Vagina (tissue), 2 donors: Measurements from ENCODE around the gene CSF3R.

ENCODE experiments used
- POLR2A ChIP-seq, 2 donors: fragments of 450-650 bp; IDR thresholded peaks; one replicate each; pipeline ENCODE4 v1.6.1; 2017; ENCODE audit warnings: antibody characterized with exemption in 2 of 2, mild to moderate bottlenecking in 2 of 2, moderate library complexity in 2 of 2
- POLR2AphosphoS5 ChIP-seq, 2 donors: sonication (generic); formaldehyde crosslinking; IDR thresholded peaks; one replicate each; pipeline ENCODE4 v1.9.0; 2017; ENCODE audit warnings: antibody characterized with exemption in 2 of 2, mild to moderate bottlenecking in 2 of 2, low read depth in 1 of 2; ENCODE audit not compliant: insufficient read depth in 1 of 2
- TF ChIP-seq, protein P1 (sequence below), 3 experiments: fragments of 450-650 bp in 2 of 3; fragments of 200-600 bp in 1 of 3; sonication (generic) in 1 of 3; IDR thresholded peaks; one replicate each; pipeline ENCODE4 v1.5.1; 2017 to 2019; ENCODE audit warnings: antibody characterized with exemption in 3 of 3, mild to moderate bottlenecking in 2 of 3, moderate library complexity in 2 of 3

DNA sequence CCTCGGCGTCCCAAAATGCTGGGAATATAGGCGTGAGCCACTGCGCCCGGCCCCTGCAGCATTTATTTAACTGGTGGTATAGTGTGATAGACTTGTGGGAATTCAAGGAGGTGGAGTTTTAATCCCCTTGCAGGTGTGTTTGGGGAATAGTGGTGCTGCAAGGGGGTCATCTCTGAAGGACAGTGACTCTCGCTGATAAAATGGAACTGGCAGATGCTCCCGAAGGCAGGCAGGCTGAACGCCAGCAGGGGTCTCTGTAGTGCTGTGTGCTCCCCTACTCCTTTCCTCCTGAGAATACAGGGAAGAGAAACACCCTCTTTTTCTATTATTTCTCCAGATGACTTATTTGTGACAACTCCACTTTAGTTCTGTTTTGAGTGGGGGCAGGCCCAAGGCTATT lies 36.4 kb downstream of the CSF3R start:
- TF ChIP-seq, protein P1, sequence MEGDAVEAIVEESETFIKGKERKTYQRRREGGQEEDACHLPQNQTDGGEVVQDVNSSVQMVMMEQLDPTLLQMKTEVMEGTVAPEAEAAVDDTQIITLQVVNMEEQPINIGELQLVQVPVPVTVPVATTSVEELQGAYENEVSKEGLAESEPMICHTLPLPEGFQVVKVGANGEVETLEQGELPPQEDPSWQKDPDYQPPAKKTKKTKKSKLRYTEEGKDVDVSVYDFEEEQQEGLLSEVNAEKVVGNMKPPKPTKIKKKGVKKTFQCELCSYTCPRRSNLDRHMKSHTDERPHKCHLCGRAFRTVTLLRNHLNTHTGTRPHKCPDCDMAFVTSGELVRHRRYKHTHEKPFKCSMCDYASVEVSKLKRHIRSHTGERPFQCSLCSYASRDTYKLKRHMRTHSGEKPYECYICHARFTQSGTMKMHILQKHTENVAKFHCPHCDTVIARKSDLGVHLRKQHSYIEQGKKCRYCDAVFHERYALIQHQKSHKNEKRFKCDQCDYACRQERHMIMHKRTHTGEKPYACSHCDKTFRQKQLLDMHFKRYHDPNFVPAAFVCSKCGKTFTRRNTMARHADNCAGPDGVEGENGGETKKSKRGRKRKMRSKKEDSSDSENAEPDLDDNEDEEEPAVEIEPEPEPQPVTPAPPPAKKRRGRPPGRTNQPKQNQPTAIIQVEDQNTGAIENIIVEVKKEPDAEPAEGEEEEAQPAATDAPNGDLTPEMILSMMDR (IDR thresholded peaks at IDR 0.05) = no peak
- TF ChIP-seq POLR2A (IDR thresholded peaks at IDR 0.05) = no peak
- no peak for TF ChIP-seq POLR2AphosphoS5 (IDR thresholded peaks at IDR 0.05; ENCODE audit: insufficient read depth in 1 of 2, low read depth in 1 of 2)
